C1 segment of cervical spinal cord (tissue), 14 donors: ENCODE data around the gene MTUS2.

ENCODE experiments used
- DNase-seq, 14 donors: peaks; one replicate each; lab custom pipeline; 2025; lab: John Stamatoyannopoulos, UW

MTUS2 gene

GRCh38 chr13:28859069-28859468, 38.9 kb downstream of the MTUS2 start:
- no peak for DNase-seq

- no peak for DNase-seq
Observed at GRCh38 chr13:28859717-28860116, 39.6 kb downstream of the MTUS2 start.

GRCh38 chr13:28864544-28864943, 44.4 kb downstream of the MTUS2 start:
- DNase-seq: no peak

GRCh38 chr13:28865149-28865744, 45.1 kb downstream of the MTUS2 start:
- DNase-seq: no peak

GRCh38 chr13:28865951-28866350, 45.8 kb downstream of the MTUS2 start:
- DNase-seq: no peak

- no peak for DNase-seq
Observed at GRCh38 chr13:28866932-28867331, 46.8 kb downstream of the MTUS2 start.

GRCh38 chr13:28867564-28867963, 47.4 kb downstream of the MTUS2 start:
- DNase-seq: peak in 1 of 14 donors; percentile 18

- no peak for DNase-seq
Observed at GRCh38 chr13:28872427-28873176, 52.5 kb downstream of the MTUS2 start.

- no peak for DNase-seq
Observed at GRCh38 chr13:28875846-28876615, 55.9 kb downstream of the MTUS2 start.

- DNase-seq: no peak
Observed at GRCh38 chr13:28877408-28877807, 57.3 kb downstream of the MTUS2 start.

- DNase-seq: no peak
Observed at GRCh38 chr13:28885181-28885580, 65.0 kb downstream of the MTUS2 start.

GRCh38 chr13:28889086-28889732, 69.1 kb downstream of the MTUS2 start:
- DNase-seq: no peak

GRCh38 chr13:28890712-28891111, 70.6 kb downstream of the MTUS2 start:
- no peak for DNase-seq

GRCh38 chr13:28918030-28918429, 97.9 kb downstream of the MTUS2 start:
- no peak for DNase-seq

GRCh38 chr13:28922341-28922740, 102.2 kb downstream of the MTUS2 start:
- peak in 1 of 14 donors; percentile 12 for DNase-seq

- DNase-seq: no peak
Observed at GRCh38 chr13:28935104-28935503, 115.0 kb downstream of the MTUS2 start.

GRCh38 chr13:28942906-28943305, 122.8 kb downstream of the MTUS2 start:
- DNase-seq: no peak

GRCh38 chr13:28953714-28954418, 133.7 kb downstream of the MTUS2 start:
- DNase-seq: no peak

GRCh38 chr13:28954419-28954725, 134.2 kb downstream of the MTUS2 start:
- no peak for DNase-seq

- no peak for DNase-seq
Observed at GRCh38 chr13:28954810-28955209, 134.7 kb downstream of the MTUS2 start.

- no peak for DNase-seq
Observed at GRCh38 chr13:28955264-28955966, 135.3 kb downstream of the MTUS2 start.
